K562 (cell line): ENCODE results near the gene AIG1. TPM values are rescaled to one million over a fixed set of nuclear protein-coding genes. Genes with fewer than 3 reads are reported as not detected.
A peak's percentile ranks its signal among the peaks of the same experiment; 100 is the strongest.

ENCODE experiments used
- ATAC-seq: fragments of 200-7000 bp; cut with Tn5 transposase; 3 replicates; pipeline ENCODE4 v1.9.1; 2020; ENCODE audit warnings: moderate library complexity
- BruUV-seq: library from RNA; stranded (reverse); fragments of 400-500 nt; replicated peaks from 2 replicates; lab custom pipeline; 2021; lab: Mats Ljungman, UMichigan
- CTCF ChIA-PET: fragments of 300-600 bp; formaldehyde crosslinking; extraction: SDS; loops from one replicate; lab custom pipeline; 2021; ENCODE audit warnings: low intra/inter-chr PET ratio; lab: Yijun Ruan, JAX
- POLR2A ChIA-PET: fragments of 300-600, 350-650 bp; sonication (Branson Sonifier 250); formaldehyde crosslinking; extraction: SDS; loops from one replicate; lab custom pipeline; 2021; ENCODE audit warnings: antibody characterized with exemption, inconsistent platforms; lab: Yijun Ruan, JAX
- DNase-seq, 4 experiments: peaks; one replicate each; pipeline versions ENCODE4 v3.0.0 to v3.0.0-alpha.2; 2011 to 2018; ENCODE audit warnings: low spot score in 3 of 4, mixed read lengths in 3 of 4; ENCODE audit errors: extremely low read depth in 1 of 4
- FAIRE-seq: peaks from 2 replicates; lab custom pipeline; 2011; peaks lifted over from hg19 to GRCh38; lab: Jason Lieb, UNC
- H2AFZ ChIP-seq: 2 replicates; pipeline ENCODE4 v1.6.0; 2011; ENCODE audit warnings: low read depth, low read length, control low read depth, inconsistent platforms
- H3K27ac ChIP-seq: fragments of 200-600 bp; 3 replicates; pipeline ENCODE4 v1.8.0; 2011; ENCODE audit warnings: low read depth, mild to moderate bottlenecking, control low read depth, inconsistent platforms, low read length, moderate library complexity, mixed read lengths; ENCODE audit errors: extremely low read depth
- H3K27me3 ChIP-seq, 2 experiments: fragments of 300-600 bp in 1 of 2; 2 replicates in 1 of 2; 3 replicates in 1 of 2; pipeline versions ENCODE4 v1.6.0 to v1.8.0; 2011; ENCODE audit warnings: inconsistent platforms in 2 of 2, low read length in 2 of 2, mild to moderate bottlenecking in 1 of 2, mixed read lengths in 1 of 2, moderate library complexity in 1 of 2; ENCODE audit not compliant: control insufficient read depth in 2 of 2, insufficient read depth in 2 of 2
- H3K36me3 ChIP-seq: fragments of 300-600 bp; 3 replicates; pipeline ENCODE4 v1.8.0; 2011; ENCODE audit warnings: mild to moderate bottlenecking, low read length, inconsistent platforms; ENCODE audit not compliant: control insufficient read depth, insufficient read depth
- H3K4me1 ChIP-seq, 2 experiments: fragments of 200-600 bp in 1 of 2; replicated peaks in 1 of 2; 2 replicates in 1 of 2; 3 replicates in 1 of 2; pipeline versions ENCODE4 v1.5.1 to v1.8.0; 2011; ENCODE audit warnings: inconsistent platforms in 2 of 2, low read length in 2 of 2, mild to moderate bottlenecking in 1 of 2, mixed read lengths in 1 of 2, moderate library complexity in 1 of 2; ENCODE audit not compliant: control insufficient read depth in 2 of 2, insufficient read depth in 2 of 2
- H3K4me2 ChIP-seq: 2 replicates; pipeline ENCODE4 v1.6.1; 2011; ENCODE audit warnings: low read length, control low read depth, inconsistent platforms, mixed read lengths; ENCODE audit not compliant: insufficient read depth
- H3K4me3 ChIP-seq: fragments of 200-600 bp; sonication (generic), shearing (Covaris generic); 2 replicates; pipeline ENCODE4 v1.5.1; 2016; ENCODE audit warnings: control low read depth, inconsistent platforms
- H3K79me2 ChIP-seq: fragments of 200-600 bp; 3 replicates; pipeline ENCODE4 v1.8.0; 2011; ENCODE audit warnings: low read length, inconsistent platforms; ENCODE audit not compliant: control insufficient read depth, insufficient read depth
- H3K9ac ChIP-seq, 2 experiments: 2 replicates each; pipeline versions ENCODE4 v1.6.0 to v1.6.1; 2011; ENCODE audit warnings: low read depth in 2 of 2, low read length in 2 of 2, control low read depth in 1 of 2, inconsistent platforms in 1 of 2, mild to moderate bottlenecking in 1 of 2, mixed read lengths in 1 of 2; ENCODE audit not compliant: insufficient read depth in 1 of 2
- H3K9me1 ChIP-seq: one replicate; pipeline ENCODE4 v1.6.0; 2011; ENCODE audit warnings: inconsistent platforms, mild to moderate bottlenecking, low read length, moderate library complexity; ENCODE audit not compliant: control insufficient read depth, insufficient read depth
- H3K9me3 ChIP-seq: replicated peaks from 2 replicates; pipeline ENCODE4 v1.5.1; 2011; ENCODE audit warnings: low read depth, low read length, inconsistent platforms; ENCODE audit not compliant: control insufficient read depth, insufficient read depth
- H4K20me1 ChIP-seq: replicated peaks from 2 replicates; pipeline ENCODE4 v1.6.1; 2011; ENCODE audit warnings: low read length, inconsistent platforms, mixed read lengths; ENCODE audit not compliant: control insufficient read depth, insufficient read depth
- FOSL1 ChIP-seq: fragments of 200-800 bp; sonication (Bioruptor generic); conservative IDR thresholded peaks from 2 replicates; pipeline ENCODE4 v1.6.1; 2016; ENCODE audit warnings: missing genetic modification characterization, missing compliant biosample characterization
- JUND ChIP-seq, 2 experiments: IDR thresholded peaks; 2 replicates in 1 of 2; 3 replicates in 1 of 2; pipeline ENCODE4 v1.6.1; 2011; ENCODE audit warnings: borderline replicate concordance in 2 of 2, low read depth in 2 of 2, low read length in 2 of 2, improper control_type of control experiment in 1 of 2, missing biosample characterization in 1 of 2, missing genetic modification characterization in 1 of 2, missing genetic modification reagents in 1 of 2
- RBM22 ChIP-seq: fragments of 200-400 bp; formaldehyde crosslinking; IDR thresholded peaks from 2 replicates; pipeline ENCODE4 v1.6.1; 2018; ENCODE audit warnings: low read length, low read depth; ENCODE audit not compliant: poor library complexity, severe bottlenecking
- WGBS: fragments of 100-300 bp; shearing (Covaris generic); methylation state at CpG from one replicate; pipeline ENCODE4 v1.1.6; 2016; ENCODE audit warnings: low coverage, mixed read lengths; ENCODE audit not compliant: insufficient coverage; ENCODE audit errors: missing lambda C conversion rate; 5-methylcytosine and 5-hydroxymethylcytosine counted together
- in situ Hi-C: fragments of 300-500 bp; cut with MboI; formaldehyde crosslinking; loops from 4 replicates; pipeline ENCODE4 v1.15.0; 2018; ENCODE audit warnings: inconsistent platforms, mixed read lengths
- intact Hi-C: fragments of 100-400 bp; cut with micrococcal nuclease; formaldehyde crosslinking; loops from 2 replicates; pipeline ENCODE4 v1.14.2; 2022
- polyA plus RNA-seq, 8 experiments: library from polyadenylated mRNA; depleted of rRNA in 4 of 8; stranded (reverse) in 5 of 8; unstranded in 3 of 8; fragments of >200 nt; fragmentation: Nextera tagmentation in 2 of 8; fragmentation: Illumina TruSeq in 1 of 8; extraction: Ambion mirVana in 2 of 8; extraction: Trizol in 1 of 8; gene quantifications; 2 replicates each; pipeline versions ENCODE4 v1.2.1 to v1.2.3, GENCODE V29; 2011 to 2014; ENCODE audit warnings: inconsistent platforms in 1 of 8, missing spikeins in 1 of 8
- total RNA-seq, 7 experiments: library from RNA; depleted of rRNA in 6 of 7; stranded (reverse); fragments of >200 nt in 6 of 7; fragmentation: Illumina TruSeq in 2 of 7; extraction: Trizol in 2 of 7; gene quantifications; 2 replicates each; pipeline versions ENCODE4 v1.2.1 to v1.2.3, GENCODE V29; 2011 to 2021; ENCODE audit warnings: low replicate concordance in 1 of 7
- TF ChIP-seq, protein P1 (sequence below), 2 experiments: fragments of 450-650 bp in 1 of 2; sonication (generic) in 1 of 2; formaldehyde crosslinking in 1 of 2; IDR thresholded peaks in 1 of 2; conservative IDR thresholded peaks in 1 of 2; 2 replicates each; pipeline versions ENCODE4 v1.6.1 to v1.8.1; 2016 to 2023; ENCODE audit warnings: mild to moderate bottlenecking in 2 of 2, moderate library complexity in 2 of 2, inconsistent platforms in 1 of 2, missing genetic modification reagents in 1 of 2
- TF ChIP-seq, protein P2 (sequence below), 3 experiments: IDR thresholded peaks in 2 of 3; conservative IDR thresholded peaks in 1 of 3; 2 replicates each; pipeline ENCODE4 v1.5.1; 2011 to 2012; ENCODE audit warnings: low read length in 3 of 3, mild to moderate bottlenecking in 3 of 3, control low read depth in 2 of 3, improper control_type of control experiment in 1 of 3, inconsistent platforms in 1 of 3, low read depth in 1 of 3, mixed read lengths in 1 of 3, moderate library complexity in 1 of 3; ENCODE audit not compliant: insufficient read depth in 2 of 3
- TF ChIP-seq, protein P3 (sequence below): fragments of 250-450 bp; sonication (Bioruptor Pico); IDR thresholded peaks from 2 replicates; pipeline ENCODE4 v1.8.0; 2022; ENCODE audit warnings: inconsistent platforms

The AIG1 gene
- total and polyA plus RNA-seq, 9 of the 15 experiments (the other 6 are each of a cell fraction or from before 2014, with no cell fraction given): 74.8 to 333 (median 127) TPM

DNA sequence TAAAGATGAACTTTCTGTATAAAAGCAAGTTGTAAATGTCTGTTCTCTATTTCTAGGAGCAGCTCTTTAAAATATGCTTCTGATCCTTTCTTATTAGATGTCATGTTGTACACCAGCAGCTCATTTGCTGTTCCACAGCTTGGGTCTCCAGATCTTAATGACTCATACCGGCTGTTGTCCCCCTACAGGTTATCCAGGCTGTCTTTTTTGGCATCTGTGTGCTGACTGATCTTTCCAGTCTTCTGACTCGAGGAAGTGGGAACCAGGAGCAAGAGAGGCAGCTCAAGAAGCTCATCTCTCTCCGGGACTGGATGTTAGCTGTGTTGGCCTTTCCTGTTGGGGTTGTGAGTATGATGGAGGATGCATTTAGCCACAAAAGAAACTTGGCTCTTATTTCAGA, 76.0 kb downstream of the AIG1 start:
- peak; percentile 89 for ATAC-seq
- Histone ChIP-seq H3K27me3 (no peaks in the 10 kb centered on the region), H3K79me2 (no peaks in the 10 kb centered on the region), H3K27ac (no peak overlapping the region), H3K9ac (no peak overlapping the region), H3K9me3 (0 out of 2 replicates have a peak, but pooled peaks cover 2% of the 10 kb centered on the region), H4K20me1 (no peaks in the 10 kb centered on the region), H2AFZ (peak overlapping the region; percentile 23; the same call in 1 of the 2 replicates), H3K4me1 (no peaks in the 10 kb centered on the region), H3K4me2 (no peak overlapping the region), H3K36me3 (peaks cover 23% of the 10 kb centered on the region; the same call in 2 of the 3 replicates), H3K9me1 (no peaks in the 10 kb centered on the region), H3K4me3 (no peak overlapping the region)
- peak in 3 of 4 experiments; percentile 23 to 58 (median 38) for DNase-seq
- ChIA-PET CTCF (no interaction called here), POLR2A (interaction anchor here (0.9 to 1.1 kb wide), 2 partner anchors 20 to 28 kb away, joined by 3 read pairs; no protein-coding TSS in a partner anchor)
- no TSS peak for BruUV-seq
- intact Hi-C loops: no loop called here
- in situ Hi-C loops: no loop called here
- 27% methylated on average over 3 of the region's 3 CpGs for WGBS
- TF ChIP-seq, protein P1, sequence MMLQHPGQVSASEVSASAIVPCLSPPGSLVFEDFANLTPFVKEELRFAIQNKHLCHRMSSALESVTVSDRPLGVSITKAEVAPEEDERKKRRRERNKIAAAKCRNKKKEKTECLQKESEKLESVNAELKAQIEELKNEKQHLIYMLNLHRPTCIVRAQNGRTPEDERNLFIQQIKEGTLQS (IDR thresholded peaks at IDR 0.05): peak; percentile 35; the same call in 1 of the 2 replicates
- TF ChIP-seq, protein P1 (CRISPR knock-in tag; conservative IDR thresholded peaks at IDR 0.05): no peak
- TF ChIP-seq FOSL1 (tag) (peak; percentile 48; the same call in 1 of the 2 replicates), JUND (IDR thresholded peaks at IDR 0.05; ENCODE audit: borderline replicate concordance, low read depth, low read length) (peak; percentile 52; the same call in 1 of the 2 replicates), JUND (tag; IDR thresholded peaks at IDR 0.05; ENCODE audit: borderline replicate concordance, low read depth, low read length) (no peak), RBM22 (no peak)
- TF ChIP-seq, protein P2, sequence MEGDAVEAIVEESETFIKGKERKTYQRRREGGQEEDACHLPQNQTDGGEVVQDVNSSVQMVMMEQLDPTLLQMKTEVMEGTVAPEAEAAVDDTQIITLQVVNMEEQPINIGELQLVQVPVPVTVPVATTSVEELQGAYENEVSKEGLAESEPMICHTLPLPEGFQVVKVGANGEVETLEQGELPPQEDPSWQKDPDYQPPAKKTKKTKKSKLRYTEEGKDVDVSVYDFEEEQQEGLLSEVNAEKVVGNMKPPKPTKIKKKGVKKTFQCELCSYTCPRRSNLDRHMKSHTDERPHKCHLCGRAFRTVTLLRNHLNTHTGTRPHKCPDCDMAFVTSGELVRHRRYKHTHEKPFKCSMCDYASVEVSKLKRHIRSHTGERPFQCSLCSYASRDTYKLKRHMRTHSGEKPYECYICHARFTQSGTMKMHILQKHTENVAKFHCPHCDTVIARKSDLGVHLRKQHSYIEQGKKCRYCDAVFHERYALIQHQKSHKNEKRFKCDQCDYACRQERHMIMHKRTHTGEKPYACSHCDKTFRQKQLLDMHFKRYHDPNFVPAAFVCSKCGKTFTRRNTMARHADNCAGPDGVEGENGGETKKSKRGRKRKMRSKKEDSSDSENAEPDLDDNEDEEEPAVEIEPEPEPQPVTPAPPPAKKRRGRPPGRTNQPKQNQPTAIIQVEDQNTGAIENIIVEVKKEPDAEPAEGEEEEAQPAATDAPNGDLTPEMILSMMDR (IDR thresholded peaks at IDR 0.05 in 2 of 3, conservative IDR thresholded peaks at IDR 0.05 in 1 of 3; ENCODE audit: insufficient read depth in 2 of 3, low read depth in 1 of 3, low read length in 3 of 3): 0 out of 6 replicates have a peak, but pooled peaks of 2 of the 3 experiments have one; percentile 11 to 24
- TF ChIP-seq, protein P3, sequence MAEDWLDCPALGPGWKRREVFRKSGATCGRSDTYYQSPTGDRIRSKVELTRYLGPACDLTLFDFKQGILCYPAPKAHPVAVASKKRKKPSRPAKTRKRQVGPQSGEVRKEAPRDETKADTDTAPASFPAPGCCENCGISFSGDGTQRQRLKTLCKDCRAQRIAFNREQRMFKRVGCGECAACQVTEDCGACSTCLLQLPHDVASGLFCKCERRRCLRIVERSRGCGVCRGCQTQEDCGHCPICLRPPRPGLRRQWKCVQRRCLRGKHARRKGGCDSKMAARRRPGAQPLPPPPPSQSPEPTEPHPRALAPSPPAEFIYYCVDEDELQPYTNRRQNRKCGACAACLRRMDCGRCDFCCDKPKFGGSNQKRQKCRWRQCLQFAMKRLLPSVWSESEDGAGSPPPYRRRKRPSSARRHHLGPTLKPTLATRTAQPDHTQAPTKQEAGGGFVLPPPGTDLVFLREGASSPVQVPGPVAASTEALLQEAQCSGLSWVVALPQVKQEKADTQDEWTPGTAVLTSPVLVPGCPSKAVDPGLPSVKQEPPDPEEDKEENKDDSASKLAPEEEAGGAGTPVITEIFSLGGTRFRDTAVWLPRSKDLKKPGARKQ (CRISPR knock-in tag): no peak
- peak; percentile 48 for FAIRE-seq
